ENCODE data around the gene ARHGDIG. TPM values are rescaled to one million over a fixed set of nuclear protein-coding genes. Genes with fewer than 3 reads are reported as not detected.

Gene ARHGDIG
- total and polyA plus RNA-seq, 2 of the 4 experiments (the other 2 are of a cell fraction) = 0.24 to 0.36 TPM

GRCh38 chr16:268141-269053 is 12.0 kb upstream of the ARHGDIG start:
- Histone ChIP-seq H3K27me3 (ENCODE audit: control insufficient read depth, insufficient read depth, low read length) (no peaks in the 10 kb centered on the region; the same call in 1 of the 2 replicates), H3K9me3 (ENCODE audit: control insufficient read depth, insufficient read depth, low read length) (no peaks in the 10 kb centered on the region), H2BK15ac (ENCODE audit: low read depth, low read length) (no peak overlapping the region), H3K18ac (ENCODE audit: low read depth, low read length) (no peak overlapping the region), H3K9me1 (ENCODE audit: insufficient read depth, low read length) (peaks cover 3% of the 10 kb centered on the region), H2BK5ac (ENCODE audit: low read depth, low read length, poor library complexity, severe bottlenecking) (no peak overlapping the region), H2AK9ac (replicated peaks; ENCODE audit: low read depth, low read length, poor library complexity) (no peak overlapping the region), H3K4me2 (ENCODE audit: low read depth, low read length) (no peak overlapping the region), H3K56ac (ENCODE audit: extremely low read depth, insufficient read depth, low read length) (no peak overlapping the region), H3K4me3 (ENCODE audit: insufficient read depth, low read depth, low read length) (no peak overlapping the region), H3K27ac (ENCODE audit: insufficient read depth, low read length) (no peak overlapping the region), H4K20me1 (ENCODE audit: insufficient read depth, low read length) (no peaks in the 10 kb centered on the region), H3K36me3 (ENCODE audit: control insufficient read depth, insufficient read depth, low read length) (peaks cover 11% of the 10 kb centered on the region), H4K5ac (ENCODE audit: low read depth, low read length) (no peak overlapping the region), H2BK20ac (ENCODE audit: low read depth, low read length) (no peak overlapping the region), H2AK5ac (ENCODE audit: low read depth, low read length) (no peak overlapping the region; the same call in 1 of the 2 replicates), H3K4me1 (ENCODE audit: control insufficient read depth, insufficient read depth, low read length) (no peaks in the 10 kb centered on the region), H3K9ac (ENCODE audit: low read depth, low read length) (no peak overlapping the region), H3K4ac (ENCODE audit: low read depth, low read length) (no peak overlapping the region), H2BK120ac (ENCODE audit: low read depth, low read length) (no peak overlapping the region), H4K91ac (ENCODE audit: insufficient read depth, low read depth, low read length) (no peak overlapping the region), H3K79me1 (ENCODE audit: low read depth in 1 of 2, low read length in 2 of 2) (no peaks in the 10 kb centered on the region), H3K14ac (replicated peaks; ENCODE audit: low read depth, low read length) (no peak overlapping the region), H2AFZ (replicated peaks; ENCODE audit: low read length, poor library complexity) (no peak overlapping the region), H3K23ac (ENCODE audit: low read depth, low read length) (no peak overlapping the region), H4K8ac (ENCODE audit: low read depth in 2 of 2, low read length in 2 of 2) (no peak overlapping the region)
- CTCF ChIA-PET = no interaction called here
- dilution Hi-C loops (cut with HindIII; ENCODE audit: low sequenced_read_pairs, unreplicated experiment) = no loop called here
- 69% methylated on average over 20 of the region's 40 CpGs; no CpG with 5 or more reads in 1 of the 2 experiments for WGBS, 2 experiments (ENCODE audit: extremely low coverage in 2 of 2, insufficient read length in 1 of 2)
- DNase-seq (no peak), ATAC-seq (ENCODE audit: low read depth) (no peak)
- intact Hi-C loops (cut with micrococcal nuclease) = no loop called here
- in situ Hi-C loops (cut with MboI; ENCODE audit: low sequenced_read_pairs) = no loop called here
- POLR2A ChIA-PET (ENCODE audit: unreplicated experiment) = no interaction called here
- BruUV-seq (replicated peaks) = no TSS peak
- TF ChIP-seq CHD1 (IDR thresholded peaks at IDR 0.05; ENCODE audit: low read depth, low read length) = no peak
- no peak for TF ChIP-seq RAD21 (IDR thresholded peaks at IDR 0.05; ENCODE audit: low read length)
- TF ChIP-seq FOS (IDR thresholded peaks at IDR 0.05; ENCODE audit: low read depth, low read length) = no peak
- no peak for TF ChIP-seq POLR2A (IDR thresholded peaks at IDR 0.05; ENCODE audit: low read depth, low read length)
- TF ChIP-seq ELK1 (IDR thresholded peaks at IDR 0.05; ENCODE audit: borderline replicate concordance, low read depth, low read length) = no peak
- no peak for TF ChIP-seq MXI1 (IDR thresholded peaks at IDR 0.05; ENCODE audit: borderline replicate concordance, low read depth, low read length)
- TF ChIP-seq USF2 (IDR thresholded peaks at IDR 0.05; ENCODE audit: low read depth, low read length) = no peak
- no peak for TF ChIP-seq BHLHE40 (IDR thresholded peaks at IDR 0.05; ENCODE audit: low read depth, low read length)
- TF ChIP-seq RFX5 (IDR thresholded peaks at IDR 0.05; ENCODE audit: low read depth, low read length) = no peak
- no peak for TF ChIP-seq RCOR1 (IDR thresholded peaks at IDR 0.05; ENCODE audit: insufficient replicate concordance, low read length)
- TF ChIP-seq NFE2L2 (IDR thresholded peaks at IDR 0.05; ENCODE audit: low read depth, low read length) = no peak
- no peak for TF ChIP-seq SMC3 (IDR thresholded peaks at IDR 0.05; ENCODE audit: low read depth, low read length)
- TF ChIP-seq MAZ (IDR thresholded peaks at IDR 0.05; ENCODE audit: borderline replicate concordance, low read depth, low read length) = no peak
- TF ChIP-seq CTCF (conservative IDR thresholded peaks at IDR 0.05; ENCODE audit: low read depth, low read length) = no peak
- no peak for TF ChIP-seq MAFK (IDR thresholded peaks at IDR 0.05; ENCODE audit: low read depth, low read length)
